Measurements from ENCODE around the gene WDR1. TPM values are rescaled to one million over a fixed set of nuclear protein-coding genes. Genes with fewer than 3 reads are reported as not detected.

The WDR1 gene
- total and polyA plus RNA-seq, 7 experiments from 2014 or later: 242 to 470 (median 330) TPM

DNA sequence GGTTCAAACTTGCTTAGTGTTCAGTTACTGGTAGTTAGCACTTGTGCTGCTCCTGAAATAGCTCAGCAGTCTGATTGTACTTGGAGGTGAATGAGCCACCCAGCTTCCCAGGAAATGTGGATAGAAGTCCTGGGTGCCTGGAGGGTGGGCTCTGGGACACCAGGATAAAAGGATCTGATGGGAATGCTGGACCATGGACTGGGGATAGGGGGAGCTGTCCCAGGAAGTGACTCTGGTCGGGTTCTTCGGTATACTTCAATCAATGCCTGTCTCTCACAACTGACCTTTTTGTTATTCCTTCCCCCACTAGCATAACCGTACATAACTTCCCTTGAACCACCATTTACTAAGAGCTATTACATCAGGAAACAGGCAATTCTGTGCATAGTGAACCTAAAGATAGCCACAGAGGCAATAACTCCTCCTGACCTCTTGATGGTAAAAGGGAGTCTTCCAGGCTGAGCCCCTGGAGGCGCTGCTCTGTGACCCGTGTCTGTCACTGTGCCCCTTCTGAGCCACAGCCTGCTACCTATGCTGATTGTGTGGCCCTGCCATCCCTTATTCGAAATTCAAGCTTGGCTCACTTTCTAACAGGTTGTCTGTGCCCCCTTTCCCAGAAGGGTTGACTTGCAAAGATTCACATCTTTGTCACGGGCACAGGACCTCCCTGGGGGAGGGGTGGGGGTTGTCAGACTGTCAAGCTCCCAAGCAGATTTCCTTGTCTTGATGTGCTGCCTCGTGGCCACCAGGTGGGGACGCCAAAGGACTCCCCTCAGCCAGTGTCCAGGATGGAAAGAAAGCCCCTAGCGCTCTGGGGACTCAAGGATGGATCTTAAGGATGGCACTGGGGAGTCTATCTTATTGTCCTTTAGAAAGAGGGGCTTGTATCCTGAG, 24.5 kb upstream of the WDR1 start:
- DNase-seq (no peak), ATAC-seq (no peak)
- CTCF ChIA-PET: no interaction called here
- Mint-ChIP-seq H3K4me1 (peaks cover 0 to 1% (median 0%) of the 10 kb centered on the region in 7 donors), H3K27ac (peak overlapping the region in 1 of 9 donors; percentile 16), H3K9me3 (peaks cover 0 to 2% (median 0%) of the 10 kb centered on the region in 11 donors), H3K27me3 (peaks cover 0 to 8% (median 0%) of the 10 kb centered on the region in 5 donors), H3K4me3 (no peak overlapping the region), H3K36me3 (no peaks in the 10 kb centered on the region)
- no peaks in the 10 kb centered on the region for H3K4me1 ChIP-seq (ENCODE audit: control insufficient read depth in 2 of 2, insufficient read depth in 2 of 2, low read length in 2 of 2)
- intact Hi-C loops (cut with micrococcal nuclease): no loop called here
- no peaks in the 10 kb centered on the region for H3K36me3 ChIP-seq (ENCODE audit: control insufficient read depth in 2 of 3, insufficient read depth in 3 of 3, low read length in 3 of 3)
- no peaks in the 10 kb centered on the region for H3K9me3 ChIP-seq (ENCODE audit: control insufficient read depth in 2 of 3, low read length in 3 of 3)
- POLR2A ChIA-PET: no interaction called here
- H3K27me3 ChIP-seq (ENCODE audit: control insufficient read depth in 2 of 2, insufficient read depth in 2 of 2, low read length in 2 of 2): no peaks in the 10 kb centered on the region
- no peak overlapping the region for H3K4me3 ChIP-seq (ENCODE audit: low read length)
- H3K27ac ChIP-seq (ENCODE audit: low read depth, low read length): no peak overlapping the region

DNA sequence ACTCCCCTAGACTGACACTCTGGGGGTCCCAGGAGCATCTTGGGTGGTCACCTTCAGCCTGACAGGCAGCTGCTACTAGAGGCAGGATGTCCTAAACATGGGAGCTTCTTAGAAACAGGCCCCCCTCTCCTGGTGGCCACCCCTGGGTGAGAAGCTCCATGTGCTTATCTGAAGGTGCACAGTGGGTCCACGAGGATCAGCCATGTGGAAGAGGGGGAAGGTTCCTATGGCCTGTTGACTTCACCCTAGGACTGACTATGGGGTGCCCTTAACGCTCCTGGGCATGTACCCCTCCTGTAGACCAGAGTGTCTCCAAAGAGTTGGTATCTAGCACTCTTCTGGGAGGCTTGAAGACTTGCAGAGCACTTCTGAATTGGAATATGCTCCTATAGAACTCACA, 22.9 kb upstream of the WDR1 start:
- no peak for ATAC-seq
- H3K9me3 ChIP-seq (ENCODE audit: control insufficient read depth in 2 of 3, low read length in 3 of 3): no peaks in the 10 kb centered on the region
- H3K4me1 ChIP-seq (ENCODE audit: control insufficient read depth in 2 of 2, insufficient read depth in 2 of 2, low read length in 2 of 2): no peaks in the 10 kb centered on the region
- ChIA-PET POLR2A (no interaction called here), CTCF (no interaction called here)
- H3K9me3 Mint-ChIP-seq: no peaks in the 10 kb centered on the region
- H3K27me3 ChIP-seq (ENCODE audit: control insufficient read depth in 2 of 2, insufficient read depth in 2 of 2, low read length in 2 of 2): no peaks in the 10 kb centered on the region
- no peak for DNase-seq
- H3K36me3 Mint-ChIP-seq: no peaks in the 10 kb centered on the region
- H3K4me3 ChIP-seq (ENCODE audit: low read length): no peak overlapping the region
- no peak overlapping the region for H3K4me3 Mint-ChIP-seq
- no peaks in the 10 kb centered on the region for H3K36me3 ChIP-seq (ENCODE audit: control insufficient read depth in 2 of 3, insufficient read depth in 3 of 3, low read length in 3 of 3)
- H3K27ac Mint-ChIP-seq: no peak overlapping the region
- intact Hi-C loops (cut with micrococcal nuclease): no loop called here
- H3K27me3 Mint-ChIP-seq: peaks cover 0 to 5% (median 0%) of the 10 kb centered on the region in 5 donors
- no peak overlapping the region for H3K27ac ChIP-seq (ENCODE audit: low read depth, low read length)
- H3K4me1 Mint-ChIP-seq: no peaks in the 10 kb centered on the region

DNA sequence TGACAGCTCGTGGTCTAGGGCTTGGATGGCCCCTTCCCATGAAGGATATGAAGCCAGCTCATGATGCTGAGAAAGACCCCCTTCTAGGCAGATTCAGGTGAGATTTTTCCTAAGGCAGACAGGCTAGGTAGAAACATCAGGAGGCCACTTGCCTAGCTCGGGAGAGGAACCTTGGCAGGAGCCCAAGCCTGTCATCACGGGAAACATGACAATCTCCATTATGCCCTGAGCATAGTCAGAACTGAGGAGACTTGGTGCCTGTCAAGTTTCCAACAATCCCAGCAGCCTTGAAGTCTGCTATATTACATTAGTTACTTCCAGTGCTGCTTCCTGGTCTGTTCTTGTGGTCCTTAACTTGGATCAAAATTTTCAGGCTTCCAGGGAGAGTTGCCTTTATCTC, 18.7 kb upstream of the WDR1 start:
- no peaks in the 10 kb centered on the region for H3K27me3 ChIP-seq (ENCODE audit: control insufficient read depth in 2 of 2, insufficient read depth in 2 of 2, low read length in 2 of 2)
- no peak overlapping the region for H3K4me3 ChIP-seq (ENCODE audit: low read length)
- H3K27ac ChIP-seq (ENCODE audit: low read depth, low read length): no peak overlapping the region
- Mint-ChIP-seq H3K36me3 (no peaks in the 10 kb centered on the region), H3K4me3 (no peak overlapping the region), H3K27me3 (peaks cover 0 to 1% (median 0%) of the 10 kb centered on the region in 5 donors), H3K27ac (no peak overlapping the region), H3K9me3 (peaks cover 0 to 4% (median 0%) of the 10 kb centered on the region in 11 donors), H3K4me1 (no peaks in the 10 kb centered on the region)
- no peaks in the 10 kb centered on the region for H3K4me1 ChIP-seq (ENCODE audit: control insufficient read depth in 2 of 2, insufficient read depth in 2 of 2, low read length in 2 of 2)
- no peaks in the 10 kb centered on the region for H3K36me3 ChIP-seq (ENCODE audit: control insufficient read depth in 2 of 3, insufficient read depth in 3 of 3, low read length in 3 of 3)
- CTCF ChIA-PET: no interaction called here
- H3K9me3 ChIP-seq (ENCODE audit: control insufficient read depth in 2 of 3, low read length in 3 of 3): no peaks in the 10 kb centered on the region
- POLR2A ChIA-PET: interaction anchor here (0.7 kb wide), 1 partner anchor 411 kb away, joined by 3 read pairs; no protein-coding TSS in a partner anchor
- intact Hi-C loops (cut with micrococcal nuclease): no loop called here
- ATAC-seq (no peak), DNase-seq (no peak)

DNA sequence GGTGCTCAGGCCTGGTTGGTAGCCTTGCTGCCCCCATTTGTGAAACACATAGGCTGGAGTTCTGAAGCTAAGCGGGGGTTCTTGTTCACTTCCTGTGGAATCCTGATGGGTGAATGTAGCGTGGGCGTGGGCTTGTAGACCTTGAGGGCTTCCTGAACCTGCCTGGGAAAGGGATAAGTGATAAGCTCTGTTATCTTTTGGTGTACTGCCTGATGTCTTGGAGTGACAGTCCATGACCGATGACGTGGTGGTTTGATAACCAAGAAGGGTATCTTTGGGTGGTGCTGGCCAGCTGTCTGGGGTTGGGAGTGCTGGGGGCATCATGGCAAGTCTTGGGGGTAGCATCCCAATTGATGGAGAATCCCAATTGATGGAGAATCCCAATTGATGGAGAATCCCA, 17.5 kb upstream of the WDR1 start:
- DNase-seq (no peak), ATAC-seq (no peak)
- intact Hi-C loops (cut with micrococcal nuclease): no loop called here
- no peaks in the 10 kb centered on the region for H3K4me1 Mint-ChIP-seq
- Histone ChIP-seq H3K36me3 (ENCODE audit: control insufficient read depth in 2 of 3, insufficient read depth in 3 of 3, low read length in 3 of 3) (no peaks in the 10 kb centered on the region), H3K4me1 (ENCODE audit: control insufficient read depth in 2 of 2, insufficient read depth in 2 of 2, low read length in 2 of 2) (no peaks in the 10 kb centered on the region), H3K27me3 (ENCODE audit: control insufficient read depth in 2 of 2, insufficient read depth in 2 of 2, low read length in 2 of 2) (no peaks in the 10 kb centered on the region), H3K4me3 (ENCODE audit: low read length) (no peak overlapping the region), H3K27ac (ENCODE audit: low read depth, low read length) (no peak overlapping the region), H3K9me3 (ENCODE audit: control insufficient read depth in 2 of 3, low read length in 3 of 3) (no peaks in the 10 kb centered on the region)
- H3K9me3 Mint-ChIP-seq: peaks cover 0 to 4% (median 0%) of the 10 kb centered on the region in 11 donors
- H3K27me3 Mint-ChIP-seq: peaks cover 0 to 1% (median 0%) of the 10 kb centered on the region in 5 donors
- H3K4me3 Mint-ChIP-seq: no peak overlapping the region
- CTCF ChIA-PET: no interaction called here
- no peaks in the 10 kb centered on the region for H3K36me3 Mint-ChIP-seq
- POLR2A ChIA-PET: no interaction called here
- H3K27ac Mint-ChIP-seq: no peak overlapping the region

DNA sequence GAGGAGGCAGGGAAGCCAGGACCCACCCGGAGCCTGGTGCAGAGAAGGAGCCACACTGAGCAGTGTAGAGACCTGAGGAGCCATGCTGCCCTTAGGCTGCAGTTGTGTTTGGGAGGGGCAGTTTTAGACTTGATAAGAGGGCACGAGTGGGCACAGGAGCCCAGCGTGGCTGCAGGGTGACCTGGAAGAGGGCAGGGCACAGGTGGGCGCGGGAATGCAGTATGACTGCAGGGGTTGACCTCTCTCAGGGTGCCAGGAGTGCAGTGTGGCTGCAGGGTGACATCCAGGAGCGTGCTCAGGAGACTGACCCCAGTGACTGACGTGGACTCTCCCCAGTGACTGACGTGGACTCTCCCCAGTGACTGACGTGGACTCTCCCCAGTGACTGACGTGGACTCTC, 14.6 kb upstream of the WDR1 start:
- POLR2A ChIA-PET: interaction anchor here (0.6 to 4.2 kb wide), 2 partner anchors 12 to 1339 kb away, joined by 3 to 46 read pairs; partner anchors contain the start of gene WDR1
- H3K4me1 Mint-ChIP-seq: no peaks in the 10 kb centered on the region

DNA sequence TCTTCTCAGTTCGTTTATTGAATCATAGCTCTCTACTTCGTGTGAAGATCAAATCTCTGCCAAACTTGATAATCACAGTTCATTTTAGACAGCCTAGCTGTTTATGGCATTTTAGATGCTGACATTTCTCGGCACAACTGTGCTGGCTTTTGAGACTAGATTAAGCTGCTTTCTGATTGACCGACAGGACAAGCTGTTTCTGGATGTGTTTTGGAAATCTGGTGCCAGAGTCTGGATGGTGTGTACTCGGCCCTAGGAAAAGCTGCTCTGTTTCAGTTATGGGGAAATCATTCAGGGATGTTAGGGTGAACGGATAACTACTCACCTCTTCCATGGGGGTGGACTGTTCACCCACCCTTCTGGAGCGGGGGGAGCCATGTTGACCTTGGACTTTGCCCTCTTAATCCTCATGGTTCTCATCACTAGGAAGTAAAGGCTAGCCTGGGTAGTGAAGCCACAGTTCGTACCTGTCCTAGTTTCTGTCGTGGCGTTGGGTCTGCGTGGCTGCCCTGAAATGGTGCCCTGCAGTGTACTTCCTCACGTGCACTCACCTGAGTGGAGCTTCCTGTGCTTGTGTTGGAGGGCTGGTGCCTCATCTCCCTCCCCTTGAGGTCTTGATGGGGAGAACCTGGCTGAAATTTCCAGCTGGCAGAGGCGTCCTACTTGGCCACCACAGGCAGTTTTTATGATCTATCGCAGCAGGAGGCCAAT, 13.7 kb upstream of the WDR1 start:
- no peak overlapping the region for H3K4me3 Mint-ChIP-seq
- no peak overlapping the region for H3K4me3 ChIP-seq (ENCODE audit: low read length)
- DNase-seq: no peak
- no peaks in the 10 kb centered on the region for H3K9me3 ChIP-seq (ENCODE audit: control insufficient read depth in 2 of 3, low read length in 3 of 3)
- H3K4me1 ChIP-seq (ENCODE audit: control insufficient read depth in 2 of 2, insufficient read depth in 2 of 2, low read length in 2 of 2): no peaks in the 10 kb centered on the region
- H3K27ac ChIP-seq (ENCODE audit: low read depth, low read length): no peak overlapping the region
- ChIA-PET CTCF (interaction anchor here (1.0 kb wide), 1 partner anchor 13 kb away, joined by 4 read pairs; no protein-coding TSS in a partner anchor), POLR2A (interaction anchor here (0.7 to 4.2 kb wide), 2 partner anchors 11 to 30 kb away, joined by 3 to 46 read pairs; partner anchors contain the start of gene WDR1)
- ATAC-seq: no peak
- intact Hi-C loops (cut with micrococcal nuclease): no loop called here
- H3K27me3 ChIP-seq (ENCODE audit: control insufficient read depth in 2 of 2, insufficient read depth in 2 of 2, low read length in 2 of 2): no peaks in the 10 kb centered on the region
- peaks cover 0 to 7% (median under 1%) of the 10 kb centered on the region in 7 donors for H3K4me1 Mint-ChIP-seq
- no peaks in the 10 kb centered on the region for H3K27me3 Mint-ChIP-seq
- H3K36me3 ChIP-seq (ENCODE audit: control insufficient read depth in 2 of 3, insufficient read depth in 3 of 3, low read length in 3 of 3): no peaks in the 10 kb centered on the region
- no peak overlapping the region for H3K27ac Mint-ChIP-seq
- no peaks in the 10 kb centered on the region for H3K36me3 Mint-ChIP-seq
- H3K9me3 Mint-ChIP-seq: peaks cover 0 to 7% (median 0%) of the 10 kb centered on the region in 11 donors

More for the DNA sequence above, 14.6 kb upstream of the WDR1 start:
- no peak overlapping the region for H3K27ac Mint-ChIP-seq
- H3K4me3 Mint-ChIP-seq: no peak overlapping the region
- H3K9me3 Mint-ChIP-seq: peaks cover 0 to 4% (median 0%) of the 10 kb centered on the region in 11 donors
- no peak overlapping the region for H3K4me3 ChIP-seq (ENCODE audit: low read length)
- H3K27me3 ChIP-seq (ENCODE audit: control insufficient read depth in 2 of 2, insufficient read depth in 2 of 2, low read length in 2 of 2): no peaks in the 10 kb centered on the region
- DNase-seq (no peak), ATAC-seq (no peak)
- no peak overlapping the region for H3K27ac ChIP-seq (ENCODE audit: low read depth, low read length)
- H3K36me3 Mint-ChIP-seq: no peaks in the 10 kb centered on the region
- H3K9me3 ChIP-seq (ENCODE audit: control insufficient read depth in 2 of 3, low read length in 3 of 3): no peaks in the 10 kb centered on the region
- CTCF ChIA-PET: interaction anchor here (1.0 kb wide), 1 partner anchor 14 kb away, joined by 4 read pairs; no protein-coding TSS in a partner anchor
- no peaks in the 10 kb centered on the region for H3K4me1 ChIP-seq (ENCODE audit: control insufficient read depth in 2 of 2, insufficient read depth in 2 of 2, low read length in 2 of 2)
- no peaks in the 10 kb centered on the region for H3K36me3 ChIP-seq (ENCODE audit: control insufficient read depth in 2 of 3, insufficient read depth in 3 of 3, low read length in 3 of 3)
- no peaks in the 10 kb centered on the region for H3K27me3 Mint-ChIP-seq
- intact Hi-C loops (cut with micrococcal nuclease): no loop called here

All from naive thymus-derived CD4-positive, alpha-beta T cell (primary cell).